HepG2 (cell line): ENCODE results near the gene SGF29. TPM values are rescaled to one million over a fixed set of nuclear protein-coding genes. Genes with fewer than 3 reads are reported as not detected.
A peak's percentile ranks its signal among the peaks of the same experiment; 100 is the strongest.
"Not testable (repeated sequence)": the region's sequence is repeated elsewhere in the genome, so short reads cannot be mapped to it uniquely, and the experiment has no call there.

Experiments used
- ATAC-seq: fragments of 200-7000 bp; cut with Tn5 transposase; 3 replicates; pipeline ENCODE4 v1.9.1; 2020; ENCODE audit warnings: mild to moderate bottlenecking, moderate library complexity
- BruUV-seq: library from RNA; stranded (reverse); fragments of 400-500 nt; replicated peaks from 2 replicates; lab custom pipeline; 2021; lab: Mats Ljungman, UMichigan
- CTCF ChIA-PET: fragments of 300-600 bp; formaldehyde crosslinking; extraction: SDS; loops from one replicate; lab custom pipeline; 2021; ENCODE audit warnings: low total read pairs, inconsistent platforms, low intra/inter-chr PET ratio; lab: Yijun Ruan, JAX
- POLR2A ChIA-PET: fragments of 350-600 bp; sonication (Branson Sonifier 250); formaldehyde crosslinking; loops from one replicate; lab custom pipeline; 2020; ENCODE audit warnings: antibody characterized with exemption, inconsistent platforms; lab: Yijun Ruan, JAX
- DNase-seq: peaks from one replicate; pipeline ENCODE4 v3.0.0-alpha.2; 2015; ENCODE audit warnings: low spot score
- FAIRE-seq: peaks from 3 replicates; lab custom pipeline; 2011; peaks lifted over from hg19 to GRCh38; lab: Jason Lieb, UNC
- H2AFZ ChIP-seq: one replicate; pipeline ENCODE4 v1.6.1; 2011; ENCODE audit warnings: low read length, inconsistent platforms
- H3K27ac ChIP-seq: fragments of 300-600 bp; 3 replicates; pipeline ENCODE4 v1.8.0; 2011; ENCODE audit warnings: mixed run types, mild to moderate bottlenecking, mixed read lengths, low read length, inconsistent platforms; ENCODE audit not compliant: insufficient read depth; ENCODE audit errors: extremely low read length
- H3K27me3 ChIP-seq, 2 experiments: fragments of 200-600 bp in 1 of 2; 2 replicates in 1 of 2; 3 replicates in 1 of 2; pipeline versions ENCODE4 v1.6.0 to v1.8.0; 2011; ENCODE audit warnings: low read length in 2 of 2, mild to moderate bottlenecking in 2 of 2, moderate library complexity in 2 of 2, inconsistent platforms in 1 of 2; ENCODE audit not compliant: insufficient read depth in 2 of 2, control insufficient read depth in 1 of 2
- H3K36me3 ChIP-seq, 2 experiments: fragments of 200-600 bp in 1 of 2; replicated peaks in 1 of 2; 2 replicates in 1 of 2; 3 replicates in 1 of 2; pipeline versions ENCODE4 v1.5.1 to v1.8.0; 2011; ENCODE audit warnings: low read length in 2 of 2, inconsistent platforms in 1 of 2; ENCODE audit not compliant: insufficient read depth in 2 of 2, control insufficient read depth in 1 of 2
- H3K4me1 ChIP-seq: 2 replicates; pipeline ENCODE4 v1.5.1; 2012; ENCODE audit warnings: low read length, inconsistent platforms; ENCODE audit not compliant: insufficient read depth
- H3K4me2 ChIP-seq: 2 replicates; pipeline ENCODE4 v1.6.0; 2011; ENCODE audit warnings: low read depth, low read length, inconsistent platforms
- H3K4me3 ChIP-seq, 3 experiments: fragments of 200-600 bp in 1 of 3; sonication (generic), shearing (Covaris generic) in 1 of 3; replicated peaks in 1 of 3; 2 replicates each; pipeline ENCODE4 v1.5.1; 2011 to 2016; ENCODE audit warnings: low read length in 3 of 3, inconsistent platforms in 2 of 3, low read depth in 2 of 3, mild to moderate bottlenecking in 2 of 3, control low read depth in 1 of 3, mixed read lengths in 1 of 3; ENCODE audit not compliant: insufficient read depth in 1 of 3
- H3K79me2 ChIP-seq: one replicate; pipeline ENCODE4 v1.6.1; 2011; ENCODE audit warnings: low read length, inconsistent platforms; ENCODE audit not compliant: insufficient read depth
- H3K9ac ChIP-seq: 2 replicates; pipeline ENCODE4 v1.6.0; 2011; ENCODE audit warnings: mild to moderate bottlenecking, low read depth, low read length, inconsistent platforms; ENCODE audit not compliant: insufficient read depth
- H3K9me3 ChIP-seq: 2 replicates; pipeline ENCODE4 v1.5.1; 2012; ENCODE audit warnings: mild to moderate bottlenecking, low read length
- H4K20me1 ChIP-seq: 2 replicates; pipeline ENCODE4 v1.6.0; 2011; ENCODE audit warnings: inconsistent platforms, mild to moderate bottlenecking, low read length, moderate library complexity; ENCODE audit not compliant: insufficient read depth
- GABPA ChIP-seq, 2 experiments: IDR thresholded peaks; 2 replicates each; pipeline ENCODE4 v1.6.1; 2011 to 2016; ENCODE audit warnings: low read depth in 2 of 2, low read length in 1 of 2, missing biosample characterization in 1 of 2, missing genetic modification characterization in 1 of 2
- POLR2A ChIP-seq, 2 experiments: IDR thresholded peaks; 2 replicates each; pipeline ENCODE4 v1.6.1; 2011; ENCODE audit warnings: low read depth in 2 of 2, low read length in 2 of 2, mild to moderate bottlenecking in 1 of 2, moderate library complexity in 1 of 2; ENCODE audit not compliant: insufficient read depth in 1 of 2
- ZBTB42 ChIP-seq: sonication (generic); formaldehyde crosslinking; IDR thresholded peaks from 2 replicates; pipeline ENCODE4 v1.5.0; 2020; ENCODE audit warnings: mild to moderate bottlenecking, missing genetic modification reagents
- ZNF891 ChIP-seq: sonication (generic); formaldehyde crosslinking; IDR thresholded peaks from 2 replicates; pipeline ENCODE4 v1.5.0; 2020; ENCODE audit warnings: mild to moderate bottlenecking, missing genetic modification reagents
- WGBS: methylation state at CpG from one replicate; pipeline ENCODE4 v1.1.6; 2017; ENCODE audit warnings: low lambda C conversion rate; 5-methylcytosine and 5-hydroxymethylcytosine counted together
- in situ Hi-C: cut with HindIII; loops from 2 replicates; pipeline ENCODE4 v1.10.0; 2017; ENCODE audit warnings: low pct_unique_long_range_greater_than_20kb; ENCODE audit not compliant: extremely low pct_ligation_motif_present
- intact Hi-C: fragments of 100-400 bp; cut with micrococcal nuclease; formaldehyde crosslinking; loops from one replicate; pipeline ENCODE4 v1.10.0; 2022; ENCODE audit not compliant: unreplicated experiment
- polyA plus RNA-seq, 8 experiments: library from polyadenylated mRNA; depleted of rRNA in 3 of 8; stranded (reverse) in 7 of 8; unstranded in 1 of 8; fragments of >200 nt; fragmentation: Illumina TruSeq in 4 of 8; extraction: Trizol in 4 of 8; gene quantifications; 2 replicates each; pipeline versions ENCODE4 v1.2.1 to v1.2.3, GENCODE V29; 2011 to 2016; ENCODE audit warnings: low read depth in 4 of 8, missing spikeins in 1 of 8, mixed read lengths in 1 of 8; ENCODE audit not compliant: insufficient read depth in 1 of 8
- total RNA-seq, 5 experiments: library from RNA; depleted of rRNA; stranded (reverse); fragments of >200 nt; fragmentation: Illumina TruSeq; extraction: Trizol; gene quantifications; 2 replicates each; pipeline ENCODE4 v1.2.3, GENCODE V29; 2016; ENCODE audit warnings: low read depth in 1 of 5
- TF ChIP-seq, protein P1 (sequence below): sonication (generic); formaldehyde crosslinking; IDR thresholded peaks from 2 replicates; pipeline ENCODE4; 2020; ENCODE audit warnings: missing genetic modification reagents, mild to moderate bottlenecking, borderline replicate concordance

SGF29 gene
- total and polyA plus RNA-seq, 2 of the 13 experiments (the other 11 are each of a cell fraction or from before 2014, with no cell fraction given): 5.0 to 29.4 TPM

- no TSS peak for BruUV-seq
- 98% methylated on average over 9 of the region's 9 CpGs for WGBS
- CTCF ChIA-PET: no interaction called here
- Histone ChIP-seq H3K4me1 (peaks cover 44% of the 10 kb centered on the region), H3K9ac (no peak overlapping the region), H4K20me1 (no peaks in the 10 kb centered on the region), H3K4me3 (no peak overlapping the region), H3K4me2 (no peak overlapping the region), H3K36me3 (peaks cover 0 to 17% of the 10 kb centered on the region in 2 experiments; a peak in 4 of 5 replicates), H3K27ac (no peak overlapping the region), H3K9me3 (no peaks in the 10 kb centered on the region), H3K79me2 (peaks cover 12% of the 10 kb centered on the region), H2AFZ (no peak overlapping the region), H3K27me3 (no peaks in the 10 kb centered on the region)
- POLR2A ChIA-PET: interaction anchor here (2.0 kb wide), 1 partner anchor 10 kb away, joined by 9 read pairs; the partner anchor contains the start of gene SULT1A2
- in situ Hi-C loops (no loop called here), intact Hi-C loops (no loop called here)
- ATAC-seq (no peak), DNase-seq (no peak), FAIRE-seq (no peak)
- TF ChIP-seq ZNF891 (CRISPR knock-in tag) (0 out of 2 replicates have a peak, but pooled peaks have one; percentile 27), ZBTB42 (CRISPR knock-in tag) (no peak), POLR2A (IDR thresholded peaks at IDR 0.05; ENCODE audit: insufficient read depth in 1 of 2, low read depth in 2 of 2, low read length in 2 of 2) (0 out of 4 replicates have a peak, but pooled peaks of 1 of the 2 experiments have one; percentile 19), GABPA (IDR thresholded peaks at IDR 0.05; ENCODE audit: low read depth, low read length) (0 out of 2 replicates have a peak, but pooled peaks have one; percentile 6), GABPA (CRISPR knock-in tag; IDR thresholded peaks at IDR 0.05; ENCODE audit: low read depth) (no peak)
- TF ChIP-seq, all 625 proteins: peak for 3
Measured at GRCh38 chr16:28607116-28607623, 53.5 kb downstream of the SGF29 start.

GRCh38 chr16:28607681-28608495 lies 54.2 kb downstream of the SGF29 start:
- ATAC-seq, H3K9me3 ChIP-seq, DNase-seq, CTCF ChIA-PET, H3K27ac ChIP-seq, in situ Hi-C loops, FAIRE-seq, intact Hi-C loops, BruUV-seq, H3K9ac ChIP-seq, H2AFZ ChIP-seq, H4K20me1 ChIP-seq, H3K27me3 ChIP-seq: not testable (repeated sequence)
- peaks cover 0 to 17% of the 10 kb centered on the region in 2 experiments; a peak in 4 of 5 replicates for H3K36me3 ChIP-seq
- peak overlapping the region in 1 of 3 experiments; percentile 90; a peak in 1 of 6 replicates for H3K4me3 ChIP-seq
- H3K79me2 ChIP-seq: peaks cover 12% of the 10 kb centered on the region
- WGBS: 96% methylated on average over 10 of the region's 10 CpGs
- TF ChIP-seq, protein P1, sequence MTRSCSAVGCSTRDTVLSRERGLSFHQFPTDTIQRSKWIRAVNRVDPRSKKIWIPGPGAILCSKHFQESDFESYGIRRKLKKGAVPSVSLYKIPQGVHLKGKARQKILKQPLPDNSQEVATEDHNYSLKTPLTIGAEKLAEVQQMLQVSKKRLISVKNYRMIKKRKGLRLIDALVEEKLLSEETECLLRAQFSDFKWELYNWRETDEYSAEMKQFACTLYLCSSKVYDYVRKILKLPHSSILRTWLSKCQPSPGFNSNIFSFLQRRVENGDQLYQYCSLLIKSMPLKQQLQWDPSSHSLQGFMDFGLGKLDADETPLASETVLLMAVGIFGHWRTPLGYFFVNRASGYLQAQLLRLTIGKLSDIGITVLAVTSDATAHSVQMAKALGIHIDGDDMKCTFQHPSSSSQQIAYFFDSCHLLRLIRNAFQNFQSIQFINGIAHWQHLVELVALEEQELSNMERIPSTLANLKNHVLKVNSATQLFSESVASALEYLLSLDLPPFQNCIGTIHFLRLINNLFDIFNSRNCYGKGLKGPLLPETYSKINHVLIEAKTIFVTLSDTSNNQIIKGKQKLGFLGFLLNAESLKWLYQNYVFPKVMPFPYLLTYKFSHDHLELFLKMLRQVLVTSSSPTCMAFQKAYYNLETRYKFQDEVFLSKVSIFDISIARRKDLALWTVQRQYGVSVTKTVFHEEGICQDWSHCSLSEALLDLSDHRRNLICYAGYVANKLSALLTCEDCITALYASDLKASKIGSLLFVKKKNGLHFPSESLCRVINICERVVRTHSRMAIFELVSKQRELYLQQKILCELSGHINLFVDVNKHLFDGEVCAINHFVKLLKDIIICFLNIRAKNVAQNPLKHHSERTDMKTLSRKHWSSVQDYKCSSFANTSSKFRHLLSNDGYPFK (CRISPR knock-in tag): 0 out of 2 replicates have a peak, but pooled peaks have one; percentile 39
- POLR2A ChIA-PET: interaction anchor here (2.0 kb wide), 1 partner anchor 10 kb away, joined by 9 read pairs; the partner anchor contains the start of gene SULT1A2
- peak overlapping the region; percentile 99 for H3K4me2 ChIP-seq
- H3K4me1 ChIP-seq: peaks cover 39% of the 10 kb centered on the region
